Cardiac muscle cell (in vitro differentiated cells and primary cell): ENCODE data around the gene EWSR1. TPM values are rescaled to one million over a fixed set of nuclear protein-coding genes. Genes with fewer than 3 reads are reported as not detected.
A peak's percentile ranks its signal among the peaks of the same experiment; 100 is the strongest.
"Not testable (repeated sequence)": the region's sequence is repeated elsewhere in the genome, so short reads cannot be mapped to it uniquely, and the experiment has no call there.

Experiments
- DNase-seq, 2 donors: peaks; one replicate each; pipeline versions ENCODE4 v3.0.0 to v3.0.0-alpha.2; 2010 to 2017; ENCODE audit warnings: low read depth in 1 of 2, low spot score in 1 of 2
- H3K27ac ChIP-seq: fragments of 200-600 bp; sonication (generic); 2 replicates; pipeline ENCODE4 v1.5.1; 2016
- H3K27me3 ChIP-seq: fragments of 200-600 bp; sonication (generic); 2 replicates; pipeline ENCODE4 v1.6.0; 2016; ENCODE audit warnings: control low read depth
- H3K36me3 ChIP-seq: fragments of 200-600 bp; sonication (generic); 2 replicates; pipeline ENCODE4 v1.5.1; 2016; ENCODE audit warnings: control low read depth
- H3K4me1 ChIP-seq: fragments of 200-600 bp; sonication (generic); 2 replicates; pipeline ENCODE4 v1.8.1; 2017; ENCODE audit warnings: low read depth, mild to moderate bottlenecking, mixed run types
- H3K4me3 ChIP-seq: fragments of 200-600 bp; sonication (generic); 2 replicates; pipeline ENCODE4 v1.5.1; 2016; ENCODE audit warnings: mild to moderate bottlenecking
- H3K9me3 ChIP-seq: fragments of 200-600 bp; sonication (generic); 2 replicates; pipeline ENCODE4 v1.5.1; 2017; ENCODE audit warnings: low read depth, mild to moderate bottlenecking, control low read depth
- polyA plus RNA-seq: library from polyadenylated mRNA; unstranded; fragments of >200 nt; fragmentation: Nextera tagmentation; extraction: Ambion mirVana; gene quantifications from 2 replicates; pipeline ENCODE4 v1.2.1, GENCODE V29; 2016
- total RNA-seq: library from RNA; depleted of rRNA; stranded (reverse); fragments of >200 nt; gene quantifications from 2 replicates; pipeline ENCODE4 v1.2.3, GENCODE V29; 2016
- TF ChIP-seq, protein P1 (sequence below): IDR thresholded peaks from 2 replicates; pipeline ENCODE4 v1.5.1; 2012; ENCODE audit warnings: low read depth, mild to moderate bottlenecking, low read length

The EWSR1 gene
- total and polyA plus RNA-seq, 2 experiments from 2014 or later: 266 to 349 TPM

- no peaks in the 10 kb centered on the region for H3K4me1 ChIP-seq
- DNase-seq: peak; percentile 74 to 75
- no peak overlapping the region for H3K27ac ChIP-seq
- TF ChIP-seq, protein P1, sequence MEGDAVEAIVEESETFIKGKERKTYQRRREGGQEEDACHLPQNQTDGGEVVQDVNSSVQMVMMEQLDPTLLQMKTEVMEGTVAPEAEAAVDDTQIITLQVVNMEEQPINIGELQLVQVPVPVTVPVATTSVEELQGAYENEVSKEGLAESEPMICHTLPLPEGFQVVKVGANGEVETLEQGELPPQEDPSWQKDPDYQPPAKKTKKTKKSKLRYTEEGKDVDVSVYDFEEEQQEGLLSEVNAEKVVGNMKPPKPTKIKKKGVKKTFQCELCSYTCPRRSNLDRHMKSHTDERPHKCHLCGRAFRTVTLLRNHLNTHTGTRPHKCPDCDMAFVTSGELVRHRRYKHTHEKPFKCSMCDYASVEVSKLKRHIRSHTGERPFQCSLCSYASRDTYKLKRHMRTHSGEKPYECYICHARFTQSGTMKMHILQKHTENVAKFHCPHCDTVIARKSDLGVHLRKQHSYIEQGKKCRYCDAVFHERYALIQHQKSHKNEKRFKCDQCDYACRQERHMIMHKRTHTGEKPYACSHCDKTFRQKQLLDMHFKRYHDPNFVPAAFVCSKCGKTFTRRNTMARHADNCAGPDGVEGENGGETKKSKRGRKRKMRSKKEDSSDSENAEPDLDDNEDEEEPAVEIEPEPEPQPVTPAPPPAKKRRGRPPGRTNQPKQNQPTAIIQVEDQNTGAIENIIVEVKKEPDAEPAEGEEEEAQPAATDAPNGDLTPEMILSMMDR: peak; percentile 98
- H3K4me3 ChIP-seq: no peak overlapping the region
- H3K36me3 ChIP-seq: no peaks in the 10 kb centered on the region
- no peaks in the 10 kb centered on the region for H3K27me3 ChIP-seq
- H3K9me3 ChIP-seq: no peaks in the 10 kb centered on the region
These were observed 22.3 kb upstream of the EWSR1 start for GRCh38 chr22:29245626-29246385.

GRCh38 chr22:29247891-29248290 lies 20.2 kb upstream of the EWSR1 start:
- H3K4me3 ChIP-seq, H3K27ac ChIP-seq, H3K36me3 ChIP-seq, H3K27me3 ChIP-seq, H3K9me3 ChIP-seq, H3K4me1 ChIP-seq, DNase-seq: not testable (repeated sequence)

- DNase-seq: no peak
- H3K4me1 ChIP-seq: no peaks in the 10 kb centered on the region
- TF ChIP-seq, protein P1: no peak
These were observed 16.8 kb upstream of the EWSR1 start for GRCh38 chr22:29251265-29251664.

GRCh38 chr22:29251981-29252911 lies 15.8 kb upstream of the EWSR1 start:
- Histone ChIP-seq H3K9me3 (no peaks in the 10 kb centered on the region), H3K36me3 (no peaks in the 10 kb centered on the region), H3K27ac (no peak overlapping the region), H3K4me1 (no peaks in the 10 kb centered on the region), H3K4me3 (no peak overlapping the region), H3K27me3 (no peaks in the 10 kb centered on the region)
- TF ChIP-seq, protein P1: no peak
- DNase-seq: no peak

More at GRCh38 chr22:29251265-29251664, 16.8 kb upstream of the EWSR1 start:
- H3K36me3 ChIP-seq: no peaks in the 10 kb centered on the region
- H3K27ac ChIP-seq: no peak overlapping the region
- no peak overlapping the region for H3K4me3 ChIP-seq
- no peaks in the 10 kb centered on the region for H3K9me3 ChIP-seq
- no peaks in the 10 kb centered on the region for H3K27me3 ChIP-seq

DNA sequence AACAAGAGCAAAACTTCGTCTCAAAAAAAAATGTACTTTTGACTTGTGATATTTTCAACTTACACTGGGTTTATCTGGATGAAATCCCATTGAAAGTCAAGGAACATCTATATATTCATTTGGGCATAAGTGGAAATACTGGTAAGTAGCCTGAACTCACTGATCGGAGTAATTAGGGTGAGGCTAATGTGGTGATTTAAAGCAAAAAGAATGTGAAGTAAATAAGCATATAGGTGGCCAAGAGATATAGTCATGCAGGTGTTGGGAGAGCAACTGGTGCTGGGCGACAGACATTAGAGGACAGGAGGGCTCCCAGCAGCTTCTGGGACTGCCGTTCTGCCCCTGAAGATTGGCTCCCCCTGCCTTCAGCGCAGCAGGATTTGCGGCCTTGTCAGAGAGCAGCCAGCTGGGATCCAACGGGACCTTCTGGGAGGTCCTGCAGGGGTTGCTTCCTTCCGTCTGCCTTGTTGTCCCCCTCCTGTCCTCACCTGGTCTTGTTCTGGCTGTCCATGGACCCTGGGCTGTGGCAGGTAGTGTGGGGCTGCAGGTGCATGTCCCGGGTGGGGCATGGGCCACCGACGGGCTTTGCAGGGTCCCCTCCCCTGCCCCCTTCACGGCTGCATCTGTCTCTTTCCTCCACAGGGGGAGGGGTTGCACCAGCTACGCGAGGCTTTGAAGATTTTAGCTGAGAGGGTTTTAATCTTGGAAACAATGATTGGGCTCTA lies 14.3 kb upstream of the EWSR1 start:
- H3K9me3 ChIP-seq: no peaks in the 10 kb centered on the region
- no peak for DNase-seq
- no peaks in the 10 kb centered on the region for H3K4me1 ChIP-seq
- TF ChIP-seq, protein P1: no peak
- no peaks in the 10 kb centered on the region for H3K27me3 ChIP-seq
- no peaks in the 10 kb centered on the region for H3K36me3 ChIP-seq
- no peak overlapping the region for H3K4me3 ChIP-seq
- no peak overlapping the region for H3K27ac ChIP-seq
